ENCODE results near the gene ATRN. TPM values are rescaled to one million over a fixed set of nuclear protein-coding genes. Genes with fewer than 3 reads are reported as not detected.

The ATRN gene
- total RNA-seq, 1 donor from 2014 or later: 8.6 TPM

GRCh38 chr20:3678856-3679720, 208.3 kb downstream of the ATRN start:
- peak overlapping the region; percentile 90 to 94 for H3K27ac ChIP-seq
- intact Hi-C loops (cut with DNase I): no loop called here
- TF ChIP-seq, protein P1, sequence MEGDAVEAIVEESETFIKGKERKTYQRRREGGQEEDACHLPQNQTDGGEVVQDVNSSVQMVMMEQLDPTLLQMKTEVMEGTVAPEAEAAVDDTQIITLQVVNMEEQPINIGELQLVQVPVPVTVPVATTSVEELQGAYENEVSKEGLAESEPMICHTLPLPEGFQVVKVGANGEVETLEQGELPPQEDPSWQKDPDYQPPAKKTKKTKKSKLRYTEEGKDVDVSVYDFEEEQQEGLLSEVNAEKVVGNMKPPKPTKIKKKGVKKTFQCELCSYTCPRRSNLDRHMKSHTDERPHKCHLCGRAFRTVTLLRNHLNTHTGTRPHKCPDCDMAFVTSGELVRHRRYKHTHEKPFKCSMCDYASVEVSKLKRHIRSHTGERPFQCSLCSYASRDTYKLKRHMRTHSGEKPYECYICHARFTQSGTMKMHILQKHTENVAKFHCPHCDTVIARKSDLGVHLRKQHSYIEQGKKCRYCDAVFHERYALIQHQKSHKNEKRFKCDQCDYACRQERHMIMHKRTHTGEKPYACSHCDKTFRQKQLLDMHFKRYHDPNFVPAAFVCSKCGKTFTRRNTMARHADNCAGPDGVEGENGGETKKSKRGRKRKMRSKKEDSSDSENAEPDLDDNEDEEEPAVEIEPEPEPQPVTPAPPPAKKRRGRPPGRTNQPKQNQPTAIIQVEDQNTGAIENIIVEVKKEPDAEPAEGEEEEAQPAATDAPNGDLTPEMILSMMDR (IDR thresholded peaks at IDR 0.05): no peak
- H3K27me3 ChIP-seq: no peaks in the 10 kb centered on the region
- H3K36me3 ChIP-seq: peaks cover 12 to 14% of the 10 kb centered on the region in 2 donors
- peaks cover 16 to 37% of the 10 kb centered on the region in 2 donors for H3K4me1 ChIP-seq
- DNase-seq (ENCODE audit: low spot score in 2 of 2): no peak
- H3K4me3 ChIP-seq: peak overlapping the region in 1 of 2 donors; percentile 88
- H3K9me3 ChIP-seq: no peaks in the 10 kb centered on the region

- peaks cover 16 to 37% of the 10 kb centered on the region in 2 donors for H3K4me1 ChIP-seq
- TF ChIP-seq, protein P1 (IDR thresholded peaks at IDR 0.05): no peak
- DNase-seq (ENCODE audit: low spot score in 2 of 2): peak; percentile 46 to 92
- intact Hi-C loops (cut with DNase I): loop anchor here (1.0 to 10.0 kb wide), 5 partner anchors 90 to 405 kb away; partner anchors contain the start of genes ATRN, MAVS and RNF24
- no peaks in the 10 kb centered on the region for H3K27me3 ChIP-seq
- peaks cover 3 to 4% of the 10 kb centered on the region in 2 donors for H3K36me3 ChIP-seq
- H3K9me3 ChIP-seq: no peaks in the 10 kb centered on the region
- H3K4me3 ChIP-seq: peak overlapping the region; percentile 85 to 88
- peak overlapping the region; percentile 90 to 94 for H3K27ac ChIP-seq
Observed at GRCh38 chr20:3679749-3680700, 209.2 kb downstream of the ATRN start.

GRCh38 chr20:3680701-3681351, 210.0 kb downstream of the ATRN start:
- peak overlapping the region; percentile 90 to 94 for H3K27ac ChIP-seq
- no peak for DNase-seq (ENCODE audit: low spot score in 2 of 2)
- TF ChIP-seq, protein P1 (IDR thresholded peaks at IDR 0.05): no peak
- peaks cover 0 to 3% of the 10 kb centered on the region in 2 donors for H3K36me3 ChIP-seq
- H3K27me3 ChIP-seq: no peaks in the 10 kb centered on the region
- H3K4me1 ChIP-seq: peaks cover 16 to 37% of the 10 kb centered on the region in 2 donors
- peak overlapping the region; percentile 85 to 88 for H3K4me3 ChIP-seq
- H3K9me3 ChIP-seq: no peaks in the 10 kb centered on the region
- intact Hi-C loops (cut with DNase I): loop anchor here (1.0 to 10.0 kb wide), 5 partner anchors 89 to 404 kb away; partner anchors contain the start of genes ATRN, MAVS and RNF24

DNA sequence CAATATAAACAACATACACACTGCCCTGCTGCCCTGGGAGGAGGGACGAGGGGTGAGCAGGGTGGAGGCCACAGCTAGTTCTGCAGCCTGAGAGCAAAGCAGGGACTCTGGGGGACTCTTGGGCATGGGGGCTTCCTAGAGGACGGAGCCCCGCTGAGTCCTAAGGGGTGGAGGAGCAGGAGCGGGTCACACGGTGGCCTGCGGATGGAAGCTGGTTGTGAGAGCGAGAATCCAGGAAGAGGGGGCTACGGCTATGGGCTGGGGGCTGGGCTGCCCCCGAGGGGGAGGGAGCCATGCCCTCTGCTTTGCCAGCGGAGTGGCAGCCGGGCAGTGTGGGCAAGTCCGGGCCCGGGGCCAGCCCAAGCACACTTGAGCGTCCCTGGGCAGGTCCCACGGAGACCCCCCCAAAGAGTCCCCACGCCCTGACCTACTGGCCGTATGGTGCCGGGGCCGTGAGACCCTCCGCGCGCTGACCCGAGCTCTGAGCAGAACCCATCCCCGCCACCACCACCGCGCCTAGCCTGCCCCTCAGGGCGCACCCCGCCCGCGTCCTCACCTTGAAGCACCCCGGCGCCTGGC, 210.6 kb downstream of the ATRN start:
- Histone ChIP-seq H3K27ac (peak overlapping the region; percentile 90 to 94), H3K4me1 (peaks cover 18 to 39% of the 10 kb centered on the region in 2 donors), H3K36me3 (no peaks in the 10 kb centered on the region), H3K27me3 (no peaks in the 10 kb centered on the region), H3K9me3 (no peaks in the 10 kb centered on the region), H3K4me3 (peak overlapping the region; percentile 85 to 88)
- TF ChIP-seq, protein P1 (IDR thresholded peaks at IDR 0.05): no peak
- intact Hi-C loops (cut with DNase I): loop anchor here (5.0 to 10.0 kb wide), 4 partner anchors 166 to 403 kb away; partner anchors contain the start of genes ATRN, MAVS and RNF24
- DNase-seq (ENCODE audit: low spot score in 2 of 2): no peak
